ENCODE data around the gene HOMER2.
"Not testable (repeated sequence)": the region's sequence is repeated elsewhere in the genome, so short reads cannot be mapped to it uniquely, and the experiment has no call there.

DNA sequence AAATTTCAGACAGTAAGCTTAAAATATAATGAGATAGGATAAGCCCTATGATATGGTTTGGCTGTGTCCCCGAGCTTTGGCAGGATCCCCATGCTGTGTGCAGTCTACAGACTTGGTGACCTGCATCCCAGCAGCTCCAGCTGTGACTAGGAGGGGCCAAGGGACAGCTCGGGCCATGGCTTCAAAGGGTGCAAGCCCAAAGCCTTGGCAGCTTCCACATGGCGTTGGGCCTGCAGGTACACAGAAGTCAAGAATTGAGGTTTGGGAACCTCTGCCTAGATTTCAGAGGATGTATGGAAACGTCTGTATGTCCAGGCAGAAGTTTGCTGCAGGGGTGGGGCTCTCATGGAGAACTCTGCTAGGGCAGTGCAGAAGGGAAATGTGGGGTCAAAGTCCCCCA is 86.9 kb downstream of the HOMER2 start:
- TF ChIP-seq CTCF (conservative IDR thresholded peaks at IDR 0.05); ZFX (IDR thresholded peaks at IDR 0.05): not testable (repeated sequence)

Measured in C4-2B (cell line).